GM12873 (cell line): ENCODE data around the gene ZIC2.

ENCODE experiments used
- TF ChIP-seq, protein P1 (sequence below): IDR thresholded peaks from 2 replicates; pipeline ENCODE4 v1.5.1; 2012; ENCODE audit warnings: low read depth, mild to moderate bottlenecking, moderate library complexity, low read length, control low read depth; ENCODE audit not compliant: insufficient read depth; ENCODE audit errors: missing control alignments

ZIC2 gene

DNA sequence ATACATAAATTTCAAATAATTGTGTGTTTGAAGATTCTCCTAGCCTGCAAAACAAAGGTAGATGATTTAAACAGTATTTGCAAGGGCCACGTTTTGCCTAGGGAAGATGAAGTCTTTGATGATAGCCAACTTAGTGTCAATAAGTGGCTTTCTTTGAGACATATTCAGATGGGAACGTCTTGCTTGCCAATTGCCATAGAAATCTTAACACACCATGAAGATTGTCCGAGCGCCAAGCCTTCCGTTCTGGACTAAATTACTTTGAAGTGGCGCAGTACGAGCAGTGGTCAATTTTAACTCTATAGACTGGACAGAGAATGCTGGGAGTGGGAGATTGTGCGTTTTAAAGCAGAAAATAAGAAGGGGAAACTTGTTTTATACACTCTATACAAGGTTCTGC lies 19.9 kb upstream of the ZIC2 start:
- TF ChIP-seq, protein P1, sequence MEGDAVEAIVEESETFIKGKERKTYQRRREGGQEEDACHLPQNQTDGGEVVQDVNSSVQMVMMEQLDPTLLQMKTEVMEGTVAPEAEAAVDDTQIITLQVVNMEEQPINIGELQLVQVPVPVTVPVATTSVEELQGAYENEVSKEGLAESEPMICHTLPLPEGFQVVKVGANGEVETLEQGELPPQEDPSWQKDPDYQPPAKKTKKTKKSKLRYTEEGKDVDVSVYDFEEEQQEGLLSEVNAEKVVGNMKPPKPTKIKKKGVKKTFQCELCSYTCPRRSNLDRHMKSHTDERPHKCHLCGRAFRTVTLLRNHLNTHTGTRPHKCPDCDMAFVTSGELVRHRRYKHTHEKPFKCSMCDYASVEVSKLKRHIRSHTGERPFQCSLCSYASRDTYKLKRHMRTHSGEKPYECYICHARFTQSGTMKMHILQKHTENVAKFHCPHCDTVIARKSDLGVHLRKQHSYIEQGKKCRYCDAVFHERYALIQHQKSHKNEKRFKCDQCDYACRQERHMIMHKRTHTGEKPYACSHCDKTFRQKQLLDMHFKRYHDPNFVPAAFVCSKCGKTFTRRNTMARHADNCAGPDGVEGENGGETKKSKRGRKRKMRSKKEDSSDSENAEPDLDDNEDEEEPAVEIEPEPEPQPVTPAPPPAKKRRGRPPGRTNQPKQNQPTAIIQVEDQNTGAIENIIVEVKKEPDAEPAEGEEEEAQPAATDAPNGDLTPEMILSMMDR, result no peak

DNA sequence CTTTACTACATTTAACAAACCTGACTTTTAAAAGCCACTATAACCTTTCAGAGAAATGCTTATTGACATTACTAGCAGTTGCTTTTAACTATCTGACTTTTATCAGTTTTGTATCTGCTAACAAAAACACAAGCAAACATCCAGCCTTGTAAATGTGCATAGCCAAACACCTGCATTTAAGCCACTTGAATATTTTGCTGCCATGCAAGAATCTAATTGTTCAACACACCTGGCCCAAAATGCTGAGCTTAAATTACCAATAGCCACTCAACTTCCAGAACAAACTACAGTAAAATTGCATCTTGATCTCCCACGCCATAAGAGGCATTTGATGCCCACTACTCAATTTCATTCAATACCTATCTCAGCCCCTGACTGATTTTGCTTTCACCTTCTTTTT lies 19.3 kb upstream of the ZIC2 start:
- TF ChIP-seq, protein P1, result no peak

DNA sequence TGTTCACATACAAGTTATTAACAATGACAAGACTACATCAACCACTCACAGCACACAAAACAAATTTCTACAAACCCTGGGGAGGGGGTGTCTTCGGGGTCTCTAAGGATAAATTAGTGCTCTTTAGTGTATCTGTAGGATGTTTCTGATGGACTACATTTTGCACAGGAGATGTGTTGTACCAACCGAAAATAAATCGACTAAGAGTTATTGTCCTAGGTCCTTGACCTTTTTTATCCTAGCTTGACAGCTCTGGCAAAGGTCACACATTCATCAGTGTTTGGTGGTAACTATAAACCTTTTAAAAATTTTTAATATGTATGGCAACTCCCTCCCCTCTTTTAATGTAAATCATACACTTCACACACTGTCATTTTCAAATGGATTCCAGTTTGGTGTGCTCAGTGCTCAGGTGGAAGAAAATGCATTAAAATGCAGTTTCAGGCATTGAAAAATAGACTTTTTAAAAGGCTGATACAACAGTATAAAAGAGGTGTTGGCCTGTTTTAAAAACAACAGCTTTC lies 17.7 kb upstream of the ZIC2 start:
- TF ChIP-seq, protein P1, result no peak

DNA sequence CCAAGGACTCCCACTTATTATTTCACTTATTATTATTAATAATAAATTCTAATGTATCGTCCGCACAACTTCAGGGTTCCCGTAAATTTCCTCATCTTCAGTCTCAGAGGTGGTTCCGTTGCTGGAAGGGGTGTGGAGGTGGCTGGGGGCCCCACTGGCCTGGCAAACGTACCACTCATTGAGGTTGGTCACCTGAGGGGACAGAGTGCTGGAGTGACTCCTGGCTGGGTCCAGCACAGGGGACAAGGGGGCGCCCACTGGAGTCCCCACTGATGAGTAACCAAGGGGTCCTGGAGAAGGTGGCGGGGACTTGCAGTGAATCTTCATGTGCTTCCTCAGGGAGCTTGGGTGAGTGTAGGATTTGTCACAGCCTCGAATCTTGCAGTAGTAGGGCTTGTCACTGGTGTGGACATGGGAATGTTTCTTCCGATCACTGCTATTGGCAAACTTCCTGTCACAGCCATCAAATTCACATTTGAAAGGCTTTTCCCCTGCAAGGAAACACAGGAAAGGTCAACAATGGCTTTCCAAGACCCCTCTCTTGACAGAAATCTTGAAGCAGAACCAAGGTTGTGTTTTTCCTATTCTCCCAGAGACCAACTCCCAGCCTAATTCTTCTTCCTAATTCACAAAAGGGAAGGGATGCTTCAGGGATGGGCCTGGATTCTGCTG lies 16.1 kb upstream of the ZIC2 start:
- TF ChIP-seq, protein P1, result no peak

DNA sequence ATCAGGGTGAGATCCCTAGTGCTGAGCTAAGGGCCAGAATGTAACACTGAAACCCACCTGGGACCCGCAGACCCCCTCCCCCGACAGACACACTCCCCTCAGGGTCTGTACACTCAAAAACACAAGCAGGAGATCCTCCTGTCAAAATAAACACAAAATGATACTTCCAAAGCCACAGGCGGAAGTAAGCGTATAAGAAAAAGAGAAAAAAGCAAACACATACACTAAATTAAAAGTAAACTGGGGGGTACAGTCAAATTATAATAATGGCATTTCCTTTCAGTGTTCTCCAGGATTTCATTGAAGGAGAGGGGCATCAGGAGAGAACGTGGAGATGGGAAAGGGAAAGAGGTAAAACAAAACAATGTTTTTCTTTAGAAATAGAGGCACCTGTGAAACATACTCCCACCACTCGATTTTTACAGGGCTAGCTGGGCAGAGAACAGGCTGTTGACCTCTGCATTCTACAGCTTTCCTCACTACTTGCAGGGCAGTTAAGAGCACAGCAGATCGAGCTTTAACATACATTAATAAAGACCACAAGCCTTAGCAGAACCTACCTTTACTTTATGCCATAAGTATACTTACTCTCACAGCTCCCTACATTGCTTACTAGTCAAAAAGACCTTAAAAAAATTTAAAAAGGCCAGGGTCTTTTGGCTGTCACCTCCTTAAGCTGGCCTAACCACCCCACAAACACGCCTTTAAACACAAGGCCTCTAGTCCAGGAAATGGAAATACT lies 15.3 kb upstream of the ZIC2 start:
- TF ChIP-seq, protein P1, result no peak

DNA sequence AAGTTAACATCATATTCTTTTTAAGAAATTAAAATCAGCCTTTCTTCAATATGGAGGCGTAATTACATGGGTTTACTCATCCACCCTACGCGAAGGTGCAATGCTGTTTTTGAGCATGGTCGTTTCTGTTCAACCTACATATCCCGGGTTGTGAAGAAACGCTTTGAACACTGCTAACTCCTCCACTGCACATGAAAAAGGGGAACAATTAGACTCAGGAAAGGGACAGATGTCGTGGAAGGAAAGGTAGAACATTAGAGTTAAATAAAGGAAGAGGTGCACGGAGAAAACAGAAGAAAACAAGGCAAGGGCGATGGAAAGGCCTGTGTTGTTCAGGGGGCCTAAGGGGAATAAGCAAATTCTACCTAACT lies 14.1 kb upstream of the ZIC2 start:
- TF ChIP-seq, protein P1, result no peak

DNA sequence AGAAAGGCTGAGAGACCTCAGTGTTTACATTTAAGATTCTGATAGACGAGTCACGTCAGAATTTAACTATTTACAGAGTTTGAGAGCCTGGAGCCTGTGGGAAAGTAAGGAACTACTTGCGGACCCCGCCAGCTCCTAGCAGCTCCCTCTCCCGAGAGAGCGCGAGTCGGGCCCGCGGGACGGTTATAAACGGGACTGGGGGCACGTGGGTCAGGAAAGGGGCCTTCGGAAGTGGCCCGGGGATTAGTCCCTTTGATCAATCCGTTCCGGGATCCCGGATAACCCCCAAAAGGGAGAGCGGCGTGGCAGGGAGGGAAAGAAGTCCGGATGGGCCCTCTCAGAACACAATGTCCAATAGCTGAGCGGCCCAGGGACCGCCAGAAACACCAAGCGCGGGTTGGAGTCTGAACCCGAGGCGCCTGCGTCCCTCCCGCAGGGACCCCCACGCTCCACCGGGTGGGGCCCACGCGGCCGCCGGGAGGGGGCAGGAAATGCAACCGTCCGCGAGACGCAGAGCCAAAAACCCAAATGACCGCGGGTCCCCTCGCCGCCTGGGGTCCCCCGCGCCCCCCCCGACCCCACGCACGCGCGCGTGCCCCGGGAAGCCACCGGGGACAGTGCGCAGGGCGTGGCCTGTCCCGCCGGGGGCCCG lies 13.6 kb upstream of the ZIC2 start:
- TF ChIP-seq, protein P1, result no peak
